NCI-H524 treated with DMSO at 0.1 percent for 48 hours (cell line): ENCODE results near the gene RUNX1.

Source experiments
- DNase-seq: peaks from one replicate; lab custom pipeline; 2025; lab: John Stamatoyannopoulos, UW

RUNX1 gene

GRCh38 chr21:34923626-34924025, 125.5 kb downstream of the RUNX1 start:
- DNase-seq: no peak

DNA sequence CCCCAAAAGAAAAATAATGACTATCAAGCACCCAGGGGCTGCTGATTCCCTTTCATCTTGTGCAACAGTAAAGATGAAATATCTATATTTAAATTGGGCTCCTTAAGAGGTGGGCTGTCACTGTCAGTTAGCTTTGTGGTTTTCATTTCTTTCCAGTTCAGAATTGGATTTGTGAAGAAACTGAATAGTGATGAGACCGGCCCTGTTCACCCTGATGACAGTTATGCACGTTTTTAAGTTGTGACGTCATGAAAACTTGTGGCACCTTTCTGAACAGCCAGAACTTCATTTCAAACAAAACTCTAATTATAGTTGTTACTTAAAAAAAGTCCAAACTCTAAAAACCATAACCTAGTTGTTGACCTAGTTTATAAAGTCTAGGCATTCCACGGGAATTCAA, 125.9 kb downstream of the RUNX1 start:
- DNase-seq: no peak

GRCh38 chr21:34922479-34922878, 126.6 kb downstream of the RUNX1 start:
- DNase-seq: no peak

GRCh38 chr21:34921151-34921550, 128.0 kb downstream of the RUNX1 start:
- DNase-seq: no peak

DNA sequence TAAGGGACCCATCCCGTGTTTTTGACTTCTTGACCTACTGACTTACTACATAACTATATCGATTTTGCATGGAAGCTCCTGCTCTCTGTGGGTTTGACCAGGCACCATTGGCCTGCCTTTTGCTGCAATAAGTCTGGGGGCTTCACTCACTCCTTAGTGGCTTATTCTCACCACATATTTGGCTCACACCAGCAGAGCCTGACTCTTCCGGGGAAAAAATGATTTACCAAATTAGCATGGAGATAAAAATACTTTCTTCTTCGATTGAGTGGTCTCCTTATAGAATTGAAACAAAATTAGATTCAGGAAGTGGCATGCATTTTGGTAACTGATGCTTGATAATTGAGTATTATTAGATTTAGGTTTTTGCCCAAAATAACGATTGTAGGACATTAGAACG, 129.7 kb downstream of the RUNX1 start:
- DNase-seq: no peak

- no peak for DNase-seq
Observed at GRCh38 chr21:34916446-34916845, 132.7 kb downstream of the RUNX1 start.

DNA sequence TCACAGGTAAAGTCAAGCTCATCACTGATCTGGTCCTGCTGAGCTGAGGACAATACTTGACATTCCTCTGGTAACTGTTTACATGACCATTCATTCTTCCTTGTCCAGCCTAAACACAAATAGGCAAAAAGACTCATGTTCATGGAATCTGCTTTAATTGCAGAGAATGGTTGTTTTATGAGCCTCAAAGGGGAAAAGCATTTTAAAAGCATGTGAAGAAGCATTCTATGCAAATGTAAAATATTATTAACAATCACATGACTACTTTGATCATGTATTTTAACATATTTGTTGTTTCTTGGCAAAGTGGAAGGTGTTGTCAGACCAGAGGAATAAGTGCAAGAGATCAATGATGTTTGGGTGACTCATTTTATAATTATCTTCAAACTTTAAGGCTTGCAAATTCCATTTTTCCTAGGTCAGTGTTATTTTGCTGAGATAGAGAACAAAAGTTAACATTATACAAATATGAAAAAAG, 133.7 kb downstream of the RUNX1 start:
- DNase-seq: no peak

DNA sequence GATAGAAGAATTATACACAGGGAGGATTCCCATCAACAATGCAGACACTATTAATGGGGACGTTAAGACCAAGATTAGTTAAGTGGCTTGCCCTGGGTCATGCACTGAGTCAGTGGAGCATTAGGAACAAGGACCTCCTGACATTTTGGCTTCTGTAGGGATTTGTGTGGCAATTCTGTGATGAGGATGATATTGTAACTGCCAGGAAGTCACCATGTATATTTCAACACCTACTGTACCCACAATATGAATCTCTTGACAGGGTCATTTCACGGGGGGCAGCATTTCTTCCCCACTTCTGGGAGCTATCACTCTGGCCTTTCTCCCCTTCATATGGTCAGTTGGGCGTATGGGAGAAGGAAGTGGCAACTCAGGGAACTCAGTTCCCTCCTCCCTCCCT, 134.9 kb downstream of the RUNX1 start:
- DNase-seq: no peak

DNA sequence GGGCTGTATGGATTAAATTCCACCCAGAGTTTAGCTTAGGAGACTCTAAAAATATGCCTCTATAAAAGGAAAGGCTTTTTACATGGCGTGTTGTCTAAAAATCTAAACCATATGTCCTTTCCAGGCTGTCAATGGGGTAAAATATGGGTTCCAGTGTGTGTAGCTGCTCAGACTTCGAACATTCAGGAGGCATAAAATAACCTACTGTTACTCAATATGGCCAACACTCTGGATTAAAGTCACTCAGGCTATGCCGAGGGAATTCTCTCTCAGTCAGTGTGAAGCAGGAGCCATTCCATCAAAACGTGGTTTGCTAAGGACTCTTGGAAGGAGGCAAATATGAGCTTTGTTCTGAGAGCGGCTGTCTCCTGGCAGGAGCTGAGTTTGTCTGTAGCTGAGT, 135.3 kb downstream of the RUNX1 start:
- DNase-seq: no peak

DNA sequence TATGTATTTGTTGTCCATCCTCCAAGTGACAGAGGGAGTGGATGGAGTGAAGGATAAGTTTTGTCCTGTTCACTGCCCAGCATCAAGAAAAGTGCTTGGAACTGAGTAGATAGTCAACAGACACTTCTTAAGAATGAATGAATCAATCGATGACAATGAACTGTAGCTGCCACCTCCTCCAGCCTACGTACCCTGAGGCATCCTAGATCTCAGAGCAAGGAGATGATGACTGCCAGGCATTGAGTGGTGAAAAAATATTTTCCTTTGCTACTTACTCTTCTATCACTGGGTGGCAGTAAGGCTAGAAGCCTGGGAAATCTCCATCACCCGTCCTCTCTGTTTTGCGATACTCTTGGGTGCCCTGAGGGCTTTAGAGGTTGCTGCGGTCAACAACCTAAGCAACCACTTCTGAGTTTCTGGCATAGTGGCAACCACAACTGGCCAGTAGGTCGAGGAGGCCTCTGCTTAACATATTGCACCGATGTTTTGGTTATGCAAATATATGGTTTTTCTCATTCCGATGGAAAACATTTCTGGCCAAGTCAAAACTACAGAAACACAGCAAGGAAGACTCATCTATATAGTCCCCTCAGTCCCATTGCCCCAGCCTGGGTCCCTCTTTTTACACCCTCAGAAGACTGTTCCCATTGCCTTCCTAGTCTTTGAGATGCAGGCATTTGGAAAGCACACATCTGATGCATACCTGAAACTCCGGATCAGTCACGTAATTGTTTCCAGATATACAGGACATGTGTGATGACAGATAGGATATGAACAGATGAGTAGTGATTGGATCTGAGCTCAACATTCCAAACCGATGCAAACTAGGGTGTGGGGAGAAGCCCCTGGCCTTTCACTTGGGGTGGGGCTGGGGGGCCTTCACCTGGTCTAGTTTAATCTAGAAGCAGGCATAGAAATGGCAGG, 136.8 kb downstream of the RUNX1 start:
- no peak for DNase-seq

- DNase-seq: no peak
Observed at GRCh38 chr21:34911360-34911759, 137.7 kb downstream of the RUNX1 start.

DNA sequence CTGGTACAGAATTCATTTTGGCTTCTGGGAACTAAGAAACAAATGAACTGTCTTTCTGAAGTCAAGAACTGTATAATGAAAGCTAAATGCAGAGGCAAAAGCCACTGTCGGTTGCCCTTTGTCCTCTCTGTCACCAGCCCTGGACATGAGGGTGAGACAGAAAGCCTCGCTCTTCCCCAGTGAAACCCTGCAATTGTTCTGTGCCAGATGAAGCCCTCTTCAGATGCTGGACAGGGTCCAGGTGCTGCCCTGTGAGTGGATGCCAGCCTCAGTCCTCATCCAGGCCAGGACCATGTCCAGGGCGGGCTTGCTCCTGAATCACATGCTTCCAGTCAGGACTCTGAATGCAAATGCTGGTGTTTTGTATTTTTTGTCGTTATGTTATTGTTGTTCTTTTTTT, 138.7 kb downstream of the RUNX1 start:
- DNase-seq: no peak

DNA sequence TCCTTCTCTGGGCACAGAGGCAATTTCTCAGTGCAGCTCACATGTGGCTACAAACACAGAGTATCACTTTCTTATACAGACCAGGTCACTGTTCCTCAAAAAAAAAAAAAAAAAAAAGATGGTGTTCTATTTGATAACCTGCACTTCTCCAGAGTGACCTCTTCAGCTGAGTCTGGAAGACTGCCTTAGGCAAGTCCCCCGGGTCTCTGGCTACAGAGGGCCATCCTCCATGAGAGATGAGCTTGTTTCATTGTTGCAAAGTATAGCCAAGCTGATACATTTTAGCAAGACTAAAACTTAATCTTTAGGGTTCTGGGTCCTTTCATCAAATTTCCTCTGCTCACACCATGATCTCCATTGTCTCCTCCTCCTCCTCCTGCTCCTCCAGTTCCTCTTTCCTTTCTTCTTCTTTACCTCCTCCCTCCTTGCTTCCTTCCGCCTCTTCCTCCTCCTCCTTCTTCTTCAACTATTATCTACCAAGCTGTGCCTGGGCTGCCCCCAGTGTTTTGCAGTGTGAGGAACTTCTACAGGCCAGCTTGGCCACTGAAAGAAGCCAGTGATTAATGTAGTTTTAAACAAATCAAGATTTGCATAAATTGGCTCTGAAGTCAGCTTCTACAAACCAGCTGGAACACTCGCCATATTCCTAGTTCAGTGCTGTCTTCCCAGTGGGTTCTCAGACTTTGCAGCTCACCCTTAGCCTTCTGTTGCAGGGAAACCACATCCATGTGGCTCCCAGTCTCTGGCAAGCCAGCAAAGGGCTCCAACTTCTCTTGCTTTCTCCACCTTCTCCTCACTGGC, 139.4 kb downstream of the RUNX1 start:
- no peak for DNase-seq

- no peak for DNase-seq
Observed at GRCh38 chr21:34908419-34909055, 140.6 kb downstream of the RUNX1 start.

DNA sequence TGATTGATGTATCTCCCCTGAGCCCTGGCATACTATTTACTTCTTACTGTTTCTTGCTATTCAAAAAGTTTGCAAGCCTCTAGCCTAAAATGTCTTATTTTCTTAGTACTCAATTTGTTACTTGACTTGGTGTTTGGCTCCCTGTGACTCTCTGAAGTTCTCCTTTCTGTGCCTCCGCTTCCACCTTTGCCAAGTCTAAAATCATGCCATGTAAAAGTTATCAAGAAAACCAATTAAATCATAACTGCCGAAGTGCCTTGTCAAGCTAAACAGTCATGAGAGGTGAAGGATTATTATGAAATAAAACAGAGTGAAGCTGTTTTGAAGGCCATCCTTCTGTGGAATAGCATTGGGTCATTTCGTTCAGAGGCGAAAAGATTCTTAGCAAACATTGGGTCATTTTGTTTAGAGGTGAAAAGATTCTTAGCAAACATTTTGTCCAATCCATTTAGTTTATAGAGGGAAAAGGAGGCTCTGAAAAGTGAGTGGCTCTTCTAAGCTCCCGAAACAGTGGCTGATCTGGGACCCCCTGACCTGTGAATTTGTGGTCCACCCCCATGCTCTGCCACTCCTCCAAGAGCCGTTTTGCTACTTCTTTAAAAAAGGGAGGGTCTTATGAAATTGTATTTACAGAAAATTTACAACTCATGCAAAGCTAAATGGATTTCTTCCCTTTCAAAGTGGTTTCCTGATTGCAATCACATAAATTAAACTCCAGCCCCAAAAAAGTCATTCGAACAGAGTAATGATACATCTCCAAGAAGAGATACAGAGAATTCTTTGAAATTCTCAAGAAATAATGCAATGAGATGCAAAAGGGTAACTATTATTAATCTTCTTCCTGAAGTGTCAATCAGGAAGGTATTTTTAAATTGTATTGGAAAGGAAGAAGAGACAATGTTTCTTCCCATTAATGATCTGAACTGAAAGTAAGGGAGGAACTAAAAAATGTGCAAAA, 141.4 kb downstream of the RUNX1 start:
- DNase-seq: no peak

- no peak for DNase-seq
Observed at GRCh38 chr21:34906401-34906800, 142.7 kb downstream of the RUNX1 start.

- no peak for DNase-seq
Observed at GRCh38 chr21:34905218-34905537, 143.9 kb downstream of the RUNX1 start.

DNA sequence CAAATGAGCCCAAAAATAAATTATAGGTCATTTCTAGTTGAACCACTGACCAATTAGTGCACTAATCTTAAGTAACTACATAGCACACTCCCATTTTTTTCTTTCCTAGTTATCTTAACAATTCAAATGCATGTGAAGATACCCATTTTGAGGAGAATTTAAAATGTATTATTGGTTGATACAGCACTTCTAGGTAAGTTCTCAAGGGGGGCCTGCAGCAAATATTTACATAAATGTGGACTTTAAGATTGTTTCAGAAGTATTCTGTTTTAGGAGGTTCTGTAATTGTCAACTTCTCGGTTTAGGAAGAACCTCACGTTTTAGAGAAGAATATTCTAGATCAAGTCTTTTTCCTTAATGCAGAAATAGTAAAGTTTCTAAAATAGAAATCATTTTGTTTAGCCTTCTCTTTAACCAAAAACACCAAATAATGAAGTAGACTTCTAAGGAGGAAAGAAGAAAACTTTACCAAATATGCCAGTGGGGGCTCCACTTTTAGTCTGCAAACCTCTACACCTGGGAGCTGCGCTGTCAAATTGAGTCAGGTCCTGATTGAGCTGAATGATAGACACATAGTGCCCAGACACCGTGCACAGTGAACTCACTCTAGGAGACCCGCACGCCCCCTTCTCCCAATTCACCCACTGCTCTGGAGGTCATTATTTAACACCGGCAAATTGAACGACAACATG, 144.4 kb downstream of the RUNX1 start:
- DNase-seq: no peak

GRCh38 chr21:34900376-34900775, 148.7 kb downstream of the RUNX1 start:
- DNase-seq: no peak

DNA sequence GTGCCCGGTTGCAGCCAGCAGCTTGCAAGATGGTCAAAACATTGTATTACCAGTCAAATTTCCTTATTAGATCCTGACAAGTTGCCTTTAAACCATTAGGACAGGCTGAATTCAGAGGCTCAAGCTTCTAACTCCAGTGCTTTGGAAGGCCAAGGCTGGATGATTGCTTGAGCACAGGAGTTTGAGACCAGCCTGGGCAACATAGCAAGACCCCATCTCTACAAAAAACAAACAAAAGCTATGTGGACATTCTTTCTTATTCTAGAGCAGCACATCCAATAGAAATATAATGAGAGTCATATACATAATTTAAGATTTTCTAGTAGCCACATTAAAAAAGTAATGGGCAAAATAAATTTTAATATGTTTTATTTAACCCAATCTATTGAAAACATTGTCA, 149.3 kb downstream of the RUNX1 start:
- DNase-seq: no peak

GRCh38 chr21:34899302-34899701, 149.8 kb downstream of the RUNX1 start:
- DNase-seq: no peak
